Testis (tissue), 3 donors: ENCODE data around the gene FOXL1. TPM values are rescaled to one million over a fixed set of nuclear protein-coding genes. Genes with fewer than 3 reads are reported as not detected.

Experiments
- DNase-seq: peaks from one replicate; pipeline ENCODE4 v3.0.0-alpha.2; 2019
- H3K27ac ChIP-seq, 2 donors: fragments of 200-600 bp; sonication (generic); one replicate each; pipeline ENCODE4 v1.5.1; 2019
- H3K27me3 ChIP-seq: fragments of 200-600 bp; sonication (generic); one replicate; pipeline ENCODE4 v1.5.1; 2019
- H3K36me3 ChIP-seq: fragments of 200-600 bp; sonication (generic); one replicate; pipeline ENCODE4 v1.5.1; 2017; ENCODE audit warnings: low read depth; ENCODE audit errors: missing control alignments
- H3K4me1 ChIP-seq: fragments of 200-600 bp; sonication (generic); one replicate; pipeline ENCODE4 v1.5.1; 2019
- H3K4me3 ChIP-seq, 2 donors: fragments of 200-600 bp; sonication (generic); one replicate each; pipeline ENCODE4 v1.5.1; 2017 to 2019
- H3K9me3 ChIP-seq: fragments of 200-600 bp; sonication (generic); one replicate; pipeline ENCODE4 v1.5.1; 2017
- POLR2A ChIP-seq: fragments of 450-650 bp; IDR thresholded peaks from one replicate; pipeline ENCODE4 v1.6.1; 2017; ENCODE audit warnings: antibody characterized with exemption, mild to moderate bottlenecking, moderate library complexity
- WGBS, 2 donors: methylation state at CpG; one replicate each; pipeline ENCODE4 v1.1.5; 2018; 5-methylcytosine and 5-hydroxymethylcytosine counted together
- intact Hi-C: fragments of 100-400 bp; cut with DNase I; formaldehyde crosslinking; loops from one replicate; pipeline ENCODE4 v1.15.1; 2023; ENCODE audit warnings: low total_unique reads
- polyA plus RNA-seq: library from polyadenylated mRNA; stranded (reverse); fragments of 350-450 nt; fragmentation: Illumina TruSeq; extraction: RNeasy Lipid Tissue Mini Kit (QIAGEN cat#74804); gene quantifications from one replicate; pipeline ENCODE4 v1.2.3, GENCODE V29; 2014; ENCODE audit warnings: low read depth, low replicate concordance; ENCODE audit not compliant: insufficient read depth
- total RNA-seq, 2 donors: library from RNA; depleted of rRNA; stranded (reverse); fragments of >200 nt; gene quantifications; one replicate each; pipeline ENCODE4 v1.2.3, GENCODE V29; 2016
- TF ChIP-seq, protein P1 (sequence below), 3 experiments: fragments of 450-650 bp in 2 of 3; fragments of 200-600 bp in 1 of 3; sonication (generic) in 1 of 3; IDR thresholded peaks; one replicate each; pipeline ENCODE4 v1.5.1; 2016 to 2019; ENCODE audit warnings: antibody characterized with exemption in 3 of 3, mild to moderate bottlenecking in 2 of 3, moderate library complexity in 1 of 3

Gene FOXL1
- total and polyA plus RNA-seq, 3 donors from 2014 or later: 1.4 to 5.9 (median 4.6) TPM

DNA sequence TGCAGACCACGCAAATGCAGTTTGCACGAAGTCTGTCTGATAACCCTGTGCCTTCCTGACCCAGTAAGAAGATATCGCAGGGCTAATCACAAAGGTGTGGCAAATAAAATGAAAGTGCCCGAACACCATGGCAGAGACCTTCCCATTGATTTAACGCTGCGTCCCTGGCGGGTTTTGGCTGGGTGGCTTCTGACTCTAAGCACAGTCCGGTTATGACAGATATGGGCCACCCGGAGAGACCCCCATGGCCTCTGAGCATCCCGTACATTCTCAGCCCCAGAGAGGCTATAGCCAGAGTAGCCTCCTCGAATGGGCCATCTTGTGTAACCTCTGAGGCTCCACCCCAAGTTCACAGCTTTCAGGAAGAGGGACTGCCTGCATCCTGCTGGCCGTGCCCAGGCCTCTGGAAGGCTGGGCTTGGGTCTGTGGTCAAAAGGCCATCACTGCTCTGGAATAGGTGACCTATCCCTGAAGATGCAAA is 6.3 kb upstream of the FOXL1 start:
- WGBS, 2 donors: 66 to 85% methylated on average over 11 to 12 of the region's 12 CpGs
- no peak overlapping the region for H3K27ac ChIP-seq
- H3K9me3 ChIP-seq: no peaks in the 10 kb centered on the region
- TF ChIP-seq POLR2A: no peak
- TF ChIP-seq, protein P1, sequence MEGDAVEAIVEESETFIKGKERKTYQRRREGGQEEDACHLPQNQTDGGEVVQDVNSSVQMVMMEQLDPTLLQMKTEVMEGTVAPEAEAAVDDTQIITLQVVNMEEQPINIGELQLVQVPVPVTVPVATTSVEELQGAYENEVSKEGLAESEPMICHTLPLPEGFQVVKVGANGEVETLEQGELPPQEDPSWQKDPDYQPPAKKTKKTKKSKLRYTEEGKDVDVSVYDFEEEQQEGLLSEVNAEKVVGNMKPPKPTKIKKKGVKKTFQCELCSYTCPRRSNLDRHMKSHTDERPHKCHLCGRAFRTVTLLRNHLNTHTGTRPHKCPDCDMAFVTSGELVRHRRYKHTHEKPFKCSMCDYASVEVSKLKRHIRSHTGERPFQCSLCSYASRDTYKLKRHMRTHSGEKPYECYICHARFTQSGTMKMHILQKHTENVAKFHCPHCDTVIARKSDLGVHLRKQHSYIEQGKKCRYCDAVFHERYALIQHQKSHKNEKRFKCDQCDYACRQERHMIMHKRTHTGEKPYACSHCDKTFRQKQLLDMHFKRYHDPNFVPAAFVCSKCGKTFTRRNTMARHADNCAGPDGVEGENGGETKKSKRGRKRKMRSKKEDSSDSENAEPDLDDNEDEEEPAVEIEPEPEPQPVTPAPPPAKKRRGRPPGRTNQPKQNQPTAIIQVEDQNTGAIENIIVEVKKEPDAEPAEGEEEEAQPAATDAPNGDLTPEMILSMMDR (IDR thresholded peaks at IDR 0.05): no peak
- no peak for DNase-seq
- H3K36me3 ChIP-seq: no peaks in the 10 kb centered on the region
- H3K4me3 ChIP-seq: no peak overlapping the region
- no peaks in the 10 kb centered on the region for H3K27me3 ChIP-seq
- H3K4me1 ChIP-seq: peaks cover 9% of the 10 kb centered on the region
- intact Hi-C loops: no loop called here

DNA sequence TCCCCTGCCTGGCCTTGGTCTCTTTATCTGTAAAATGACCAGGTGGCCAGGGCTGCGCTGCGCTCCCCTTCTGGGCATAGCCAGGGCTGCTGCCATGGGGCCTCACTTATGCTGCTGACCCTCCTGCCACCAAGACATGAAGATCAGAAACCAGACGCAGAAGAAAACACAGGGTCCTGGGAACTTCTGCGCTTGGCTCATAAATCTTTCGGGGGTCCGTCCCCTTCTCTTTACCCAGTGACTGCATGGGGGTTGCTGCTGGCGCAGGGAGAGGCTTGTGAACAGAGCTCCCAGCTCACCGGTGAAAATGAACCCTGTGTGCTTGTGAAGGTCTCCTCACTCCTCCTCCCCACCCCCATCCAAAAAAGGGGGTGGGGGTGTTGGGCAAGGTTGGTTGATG is 5.7 kb upstream of the FOXL1 start:
- H3K4me1 ChIP-seq: peaks cover 9% of the 10 kb centered on the region
- no peak for TF ChIP-seq POLR2A
- H3K9me3 ChIP-seq: no peaks in the 10 kb centered on the region
- intact Hi-C loops: no loop called here
- no peaks in the 10 kb centered on the region for H3K27me3 ChIP-seq
- no peak overlapping the region for H3K27ac ChIP-seq
- H3K4me3 ChIP-seq: no peak overlapping the region
- 64 to 92% methylated on average over 6 to 8 of the region's 8 CpGs for WGBS, 2 donors
- H3K36me3 ChIP-seq: no peaks in the 10 kb centered on the region
- no peak for DNase-seq

DNA sequence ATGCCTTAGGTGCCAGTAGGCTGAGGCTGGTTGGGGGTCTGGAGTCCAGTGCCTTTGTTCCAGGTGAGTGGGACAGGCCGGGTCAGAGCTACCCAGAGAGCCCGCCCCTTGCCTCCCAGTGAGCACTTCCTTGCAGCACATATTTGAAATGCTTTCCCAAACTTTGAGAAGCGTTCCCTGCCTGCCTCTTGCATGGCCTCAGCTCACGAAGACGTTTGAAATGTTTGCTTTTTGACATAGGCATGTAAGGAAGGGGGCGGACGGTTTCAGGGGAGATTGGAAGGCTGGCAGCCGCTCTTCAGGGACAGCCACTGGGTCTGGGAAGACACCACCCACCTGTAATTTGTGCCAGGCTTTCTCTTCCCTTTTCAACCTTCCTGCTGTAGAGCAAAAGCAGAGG is 5.1 kb upstream of the FOXL1 start:
- no peak overlapping the region for H3K27ac ChIP-seq
- WGBS, 2 donors: 68 to 78% methylated on average over 8 of the region's 8 CpGs
- DNase-seq: no peak
- H3K4me1 ChIP-seq: peaks cover 9% of the 10 kb centered on the region
- H3K27me3 ChIP-seq: no peaks in the 10 kb centered on the region
- H3K4me3 ChIP-seq: no peak overlapping the region
- intact Hi-C loops: no loop called here
- H3K9me3 ChIP-seq: no peaks in the 10 kb centered on the region
- no peaks in the 10 kb centered on the region for H3K36me3 ChIP-seq
- no peak for TF ChIP-seq POLR2A
- TF ChIP-seq, protein P1 (IDR thresholded peaks at IDR 0.05): no peak

DNA sequence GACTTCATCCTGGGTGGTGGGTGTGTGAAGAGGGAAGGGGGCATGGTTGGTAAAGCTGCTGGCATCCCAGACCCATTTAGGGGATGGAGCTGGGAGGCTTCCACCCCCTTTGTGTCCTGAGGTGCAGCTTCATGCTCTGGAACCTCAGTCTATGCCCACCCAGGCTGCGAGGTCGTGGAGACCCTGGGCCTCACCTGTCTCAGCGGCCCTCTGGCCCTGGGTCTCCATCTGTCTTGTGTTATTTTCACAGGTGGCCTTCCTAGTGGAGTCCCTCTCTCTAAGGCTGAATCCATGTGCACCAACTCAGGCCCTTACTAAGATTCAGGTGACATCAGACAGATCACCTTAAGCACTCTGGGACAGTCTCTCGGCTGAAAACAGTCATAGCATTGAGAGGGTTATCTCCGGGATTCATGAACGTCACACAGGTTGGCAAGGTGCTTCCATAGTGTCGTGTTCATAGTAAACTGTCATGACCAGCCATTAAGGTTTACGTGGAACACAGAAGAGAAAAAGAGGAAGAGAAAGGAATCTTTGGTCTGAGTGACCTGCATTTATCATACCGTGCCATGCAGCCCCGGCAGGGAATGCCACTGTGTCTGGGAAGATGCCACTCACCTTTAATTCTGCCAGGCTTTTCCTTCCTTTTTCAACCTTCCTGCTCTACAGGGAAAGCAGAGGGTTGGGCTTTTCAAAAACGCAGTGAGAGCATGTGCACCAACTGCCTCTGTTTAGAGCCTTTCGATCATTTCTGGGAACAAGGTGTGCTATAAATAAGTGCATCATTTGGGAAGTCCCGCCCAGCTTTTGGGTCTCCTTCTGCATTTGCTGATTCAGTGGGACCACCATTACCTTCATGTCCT is 4.5 kb upstream of the FOXL1 start:
- TF ChIP-seq, protein P1 (IDR thresholded peaks at IDR 0.05): no peak
- TF ChIP-seq POLR2A: no peak
- Histone ChIP-seq H3K27me3 (no peaks in the 10 kb centered on the region), H3K4me1 (peaks cover 9% of the 10 kb centered on the region), H3K4me3 (no peak overlapping the region), H3K27ac (no peak overlapping the region), H3K9me3 (no peaks in the 10 kb centered on the region), H3K36me3 (no peaks in the 10 kb centered on the region)
- 71 to 80% methylated on average over 12 to 13 of the region's 13 CpGs for WGBS, 2 donors
- intact Hi-C loops: no loop called here
- DNase-seq: no peak

DNA sequence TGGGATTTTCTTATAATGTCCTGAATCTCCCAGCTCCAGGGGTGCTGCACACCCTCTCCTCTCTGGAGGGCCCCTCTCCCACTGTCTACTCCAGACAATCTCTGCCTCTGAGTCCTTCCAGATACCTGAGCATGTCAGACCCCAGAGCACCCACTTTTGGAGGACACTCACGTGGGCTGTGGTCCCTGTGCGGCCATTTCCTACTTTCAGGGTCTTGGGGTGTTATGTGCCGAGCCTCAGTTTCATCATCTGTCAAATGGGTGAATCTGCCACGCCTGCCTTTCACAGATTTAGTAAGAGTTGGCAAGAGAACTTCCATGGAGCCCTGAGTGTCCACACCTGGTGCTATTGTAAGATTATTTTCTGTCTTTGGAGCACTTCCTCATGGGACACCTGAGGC is 3.7 kb upstream of the FOXL1 start:
- H3K27ac ChIP-seq: no peak overlapping the region
- TF ChIP-seq POLR2A: no peak
- TF ChIP-seq, protein P1 (IDR thresholded peaks at IDR 0.05): no peak
- H3K4me1 ChIP-seq: peaks cover 9% of the 10 kb centered on the region

More for the DNA sequence above, 3.7 kb upstream of the FOXL1 start:
- WGBS, 2 donors: 79 to 88% methylated on average over 3 to 4 of the region's 4 CpGs
- Histone ChIP-seq H3K4me3 (no peak overlapping the region), H3K9me3 (no peaks in the 10 kb centered on the region), H3K36me3 (no peaks in the 10 kb centered on the region), H3K27me3 (no peaks in the 10 kb centered on the region)
- intact Hi-C loops: no loop called here
- DNase-seq: no peak
